ENCODE measurements around the gene IFNL3.
"Not testable (repeated sequence)": the region's sequence is repeated elsewhere in the genome, so short reads cannot be mapped to it uniquely, and the experiment has no call there.

IFNL3 gene

DNA sequence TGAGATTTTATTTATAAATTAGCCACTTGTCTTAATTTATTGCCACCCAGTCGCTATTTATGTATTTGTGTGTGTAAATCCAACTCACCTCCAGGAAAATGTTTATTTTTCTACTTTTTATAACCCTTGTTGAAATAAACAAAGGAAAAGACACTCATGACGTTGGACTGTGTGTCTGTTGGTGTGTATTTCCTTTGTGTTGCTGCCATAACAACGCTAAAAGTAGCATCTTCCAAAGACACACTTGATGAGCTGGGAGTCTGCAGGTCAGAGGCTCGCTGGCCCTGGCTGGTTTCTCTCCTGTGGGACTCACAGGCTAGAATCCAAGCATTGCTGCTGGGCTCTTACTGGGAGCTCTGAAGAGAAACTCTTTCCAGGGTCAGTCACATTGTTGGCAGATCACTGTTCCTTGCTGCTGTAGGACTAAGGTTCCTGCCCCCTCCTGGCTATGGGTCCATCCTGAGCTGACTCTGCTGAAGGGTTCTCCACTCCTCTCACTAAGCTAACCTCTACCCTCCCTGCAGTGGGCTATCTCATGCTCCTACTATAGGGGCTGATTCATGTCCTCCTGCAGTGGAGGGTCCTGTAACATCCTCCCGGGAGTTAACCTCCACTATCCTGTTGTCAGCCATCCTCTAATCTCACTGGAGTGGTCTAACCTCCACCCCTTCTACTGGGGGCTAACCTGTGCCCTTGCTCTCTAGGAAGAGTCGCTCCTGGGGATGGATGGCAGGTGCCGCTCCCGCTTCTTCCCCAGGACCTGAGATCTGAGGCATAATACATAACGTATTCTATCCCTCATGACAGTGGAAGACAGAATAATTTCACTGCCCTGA is 25.4 kb upstream of the IFNL3 start:
- TF ChIP-seq, protein P1, sequence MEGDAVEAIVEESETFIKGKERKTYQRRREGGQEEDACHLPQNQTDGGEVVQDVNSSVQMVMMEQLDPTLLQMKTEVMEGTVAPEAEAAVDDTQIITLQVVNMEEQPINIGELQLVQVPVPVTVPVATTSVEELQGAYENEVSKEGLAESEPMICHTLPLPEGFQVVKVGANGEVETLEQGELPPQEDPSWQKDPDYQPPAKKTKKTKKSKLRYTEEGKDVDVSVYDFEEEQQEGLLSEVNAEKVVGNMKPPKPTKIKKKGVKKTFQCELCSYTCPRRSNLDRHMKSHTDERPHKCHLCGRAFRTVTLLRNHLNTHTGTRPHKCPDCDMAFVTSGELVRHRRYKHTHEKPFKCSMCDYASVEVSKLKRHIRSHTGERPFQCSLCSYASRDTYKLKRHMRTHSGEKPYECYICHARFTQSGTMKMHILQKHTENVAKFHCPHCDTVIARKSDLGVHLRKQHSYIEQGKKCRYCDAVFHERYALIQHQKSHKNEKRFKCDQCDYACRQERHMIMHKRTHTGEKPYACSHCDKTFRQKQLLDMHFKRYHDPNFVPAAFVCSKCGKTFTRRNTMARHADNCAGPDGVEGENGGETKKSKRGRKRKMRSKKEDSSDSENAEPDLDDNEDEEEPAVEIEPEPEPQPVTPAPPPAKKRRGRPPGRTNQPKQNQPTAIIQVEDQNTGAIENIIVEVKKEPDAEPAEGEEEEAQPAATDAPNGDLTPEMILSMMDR (IDR thresholded peaks at IDR 0.05; ENCODE audit: low read depth, low read length, missing control alignments) = no peak
- H3K4me3 ChIP-seq (replicated peaks; ENCODE audit: low read depth, low read length) = no peak overlapping the region
- peak; percentile 11 for DNase-seq (ENCODE audit: extremely low read depth, low read depth)

DNA sequence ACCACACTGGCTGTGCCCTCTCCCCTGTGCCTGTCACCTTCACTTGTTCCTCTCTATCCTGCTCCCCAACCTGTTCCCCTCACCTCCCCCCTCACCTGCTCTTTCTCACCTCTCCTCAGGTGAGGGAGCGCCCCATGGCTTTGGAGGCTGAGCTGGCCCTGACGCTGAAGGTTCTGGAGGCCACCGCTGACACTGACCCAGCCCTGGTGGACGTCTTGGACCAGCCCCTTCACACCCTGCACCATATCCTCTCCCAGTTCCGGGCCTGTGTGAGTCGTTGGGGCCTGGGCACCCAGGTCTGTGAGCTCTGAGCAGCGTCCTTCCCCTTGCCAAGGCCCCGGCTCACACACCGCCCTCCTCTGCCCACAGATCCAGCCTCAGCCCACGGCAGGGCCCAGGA is 24.6 kb upstream of the IFNL3 start:
- not testable (repeated sequence) for H3K4me3 ChIP-seq (replicated peaks; ENCODE audit: low read depth, low read length); DNase-seq (ENCODE audit: extremely low read depth, low read depth)

DNA sequence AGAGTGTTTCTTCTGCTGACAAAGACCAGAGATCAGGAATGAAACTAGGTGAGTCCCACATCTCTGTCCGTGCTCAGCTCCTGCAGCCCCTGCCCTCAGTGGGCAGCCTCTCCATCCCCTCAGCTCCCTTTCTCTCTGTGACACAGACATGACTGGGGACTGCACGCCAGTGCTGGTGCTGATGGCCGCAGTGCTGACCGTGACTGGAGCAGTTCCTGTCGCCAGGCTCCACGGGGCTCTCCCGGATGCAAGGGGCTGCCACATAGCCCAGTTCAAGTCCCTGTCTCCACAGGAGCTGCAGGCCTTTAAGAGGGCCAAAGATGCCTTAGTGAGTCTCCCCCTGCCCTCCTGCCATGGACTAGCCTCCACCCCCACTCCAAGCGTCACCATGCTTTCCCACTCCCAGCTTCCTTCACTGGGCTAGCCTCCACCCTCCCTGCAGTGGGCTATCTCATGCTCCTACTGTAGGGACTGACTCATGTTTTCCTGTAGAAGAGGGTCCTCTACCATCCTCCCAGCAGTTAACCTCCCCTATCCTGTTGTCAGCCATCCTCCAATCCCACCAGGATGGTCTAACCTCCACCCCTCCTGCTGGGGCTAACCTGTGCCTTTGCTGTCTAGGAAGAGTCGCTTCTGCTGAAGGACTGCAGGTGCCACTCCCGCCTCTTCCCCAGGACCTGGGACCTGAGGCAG is 23.9 kb upstream of the IFNL3 start:
- DNase-seq (ENCODE audit: extremely low read depth, low read depth); H3K4me3 ChIP-seq (replicated peaks; ENCODE audit: low read depth, low read length): not testable (repeated sequence)

DNA sequence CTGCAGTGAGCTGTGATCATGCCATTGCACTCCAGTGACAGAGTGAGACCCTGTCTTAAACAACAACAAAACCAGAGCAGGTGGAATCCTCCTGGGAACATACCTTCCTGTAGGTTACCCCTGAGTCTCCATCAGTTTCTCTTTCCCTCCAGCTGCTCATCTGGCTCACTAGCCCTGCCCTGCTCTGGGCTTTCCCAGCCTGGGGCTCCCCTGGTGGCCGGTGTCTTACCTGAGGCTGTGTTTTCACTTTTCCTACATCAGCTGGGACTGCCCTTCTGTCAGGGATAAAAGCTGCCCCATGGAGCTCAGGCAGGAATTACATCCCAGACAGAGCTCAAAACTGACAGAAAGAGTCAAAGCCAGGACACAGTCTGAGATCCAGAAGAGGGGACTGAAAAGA is 23.3 kb upstream of the IFNL3 start, which contains the start of gene IFNL2:
IFNL2 (plus strand) TSS at position 312 of the 400 bp plus-strand sequence. CDS start 173 bp downstream, outside the sequence.
- H3K4me3 ChIP-seq (replicated peaks; ENCODE audit: low read depth, low read length); DNase-seq (ENCODE audit: extremely low read depth, low read depth): not testable (repeated sequence)

DNA sequence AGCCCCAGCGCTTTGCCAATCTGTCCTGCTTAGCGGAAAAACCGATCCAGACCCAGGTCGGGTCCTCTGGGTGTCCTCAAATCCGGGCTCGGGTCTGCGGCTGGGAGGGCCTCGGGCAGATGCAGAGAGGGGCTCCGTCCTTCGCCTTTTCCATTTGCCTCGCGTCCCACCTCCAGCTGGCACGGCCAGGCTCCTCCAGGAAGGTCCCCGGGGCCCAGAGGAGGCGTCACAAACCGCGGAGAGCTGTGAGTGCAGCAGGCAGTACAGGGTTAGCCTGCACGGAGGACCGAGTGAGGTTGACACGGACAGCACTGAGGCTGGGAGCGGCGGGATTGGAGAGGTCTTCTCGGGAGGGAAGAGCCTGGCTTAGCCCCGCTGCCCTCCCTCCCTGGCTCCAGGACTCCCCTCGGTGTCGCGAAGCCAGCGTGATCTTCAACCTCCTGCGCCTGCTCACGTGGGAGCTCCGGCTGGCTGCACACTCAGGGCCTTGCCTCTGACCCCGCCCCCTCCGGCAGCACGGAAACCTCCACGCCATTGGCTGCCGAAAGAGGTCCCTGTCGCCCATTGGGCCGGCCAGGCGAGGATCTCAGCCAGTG is 20.6 kb upstream of the IFNL3 start:
- no peak for DNase-seq (ENCODE audit: extremely low read depth, low read depth)
- H3K4me3 ChIP-seq (replicated peaks; ENCODE audit: low read depth, low read length) = no peak overlapping the region
- TF ChIP-seq, protein P1 (IDR thresholded peaks at IDR 0.05; ENCODE audit: low read depth, low read length, missing control alignments) = no peak

DNA sequence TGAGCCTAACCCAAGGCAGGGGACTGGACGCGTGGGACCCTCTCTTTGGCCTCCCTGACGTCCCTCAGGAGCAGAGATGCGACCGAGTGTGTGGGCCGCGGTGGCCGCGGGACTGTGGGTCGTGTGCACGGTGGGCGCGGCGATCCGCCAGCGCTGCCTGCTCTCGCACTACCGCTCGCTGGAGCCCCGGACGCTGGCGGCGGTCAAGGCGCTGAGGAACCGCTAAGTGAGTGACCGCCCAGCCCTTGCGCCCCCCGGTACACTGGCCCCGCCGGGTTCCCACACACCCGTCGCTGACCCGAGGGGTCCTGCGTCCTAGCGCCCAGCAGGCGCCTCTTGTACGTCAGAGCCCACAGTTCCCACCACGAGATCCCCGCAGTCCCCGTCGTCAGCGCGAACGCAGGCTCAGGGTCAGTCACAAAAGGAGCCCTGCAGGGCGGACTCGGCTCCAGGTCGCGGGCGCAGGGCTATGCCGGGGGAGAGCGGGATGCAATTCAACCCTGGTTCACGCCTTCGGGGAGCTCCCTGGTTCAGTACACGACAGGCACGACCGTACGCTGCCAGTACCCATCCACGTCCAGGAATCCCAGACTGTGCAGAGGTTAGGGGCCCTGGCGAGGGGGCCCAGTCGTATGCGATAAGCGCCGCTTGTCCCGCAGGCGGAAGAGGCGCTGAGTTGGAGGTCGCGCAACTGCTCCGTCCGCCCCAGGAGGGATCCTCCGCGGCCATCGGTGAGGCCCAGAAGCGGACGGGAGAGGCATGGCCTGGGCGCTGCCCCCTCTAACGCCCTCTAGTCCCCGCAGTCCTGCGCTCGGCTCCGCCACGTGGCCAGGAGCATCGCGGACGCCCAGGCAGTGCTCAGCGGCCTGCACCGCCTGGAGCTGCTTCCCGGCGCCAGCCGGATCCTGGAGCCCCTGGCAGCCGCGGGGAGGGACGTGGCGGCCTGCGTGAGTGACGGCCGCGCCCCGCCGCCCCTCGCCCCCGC is 19.8 kb upstream of the IFNL3 start:
- TF ChIP-seq, protein P1 (IDR thresholded peaks at IDR 0.05; ENCODE audit: low read depth, low read length, missing control alignments) = no peak
- DNase-seq (ENCODE audit: extremely low read depth, low read depth) = no peak
- H3K4me3 ChIP-seq (replicated peaks; ENCODE audit: low read depth, low read length) = no peak overlapping the region

DNA sequence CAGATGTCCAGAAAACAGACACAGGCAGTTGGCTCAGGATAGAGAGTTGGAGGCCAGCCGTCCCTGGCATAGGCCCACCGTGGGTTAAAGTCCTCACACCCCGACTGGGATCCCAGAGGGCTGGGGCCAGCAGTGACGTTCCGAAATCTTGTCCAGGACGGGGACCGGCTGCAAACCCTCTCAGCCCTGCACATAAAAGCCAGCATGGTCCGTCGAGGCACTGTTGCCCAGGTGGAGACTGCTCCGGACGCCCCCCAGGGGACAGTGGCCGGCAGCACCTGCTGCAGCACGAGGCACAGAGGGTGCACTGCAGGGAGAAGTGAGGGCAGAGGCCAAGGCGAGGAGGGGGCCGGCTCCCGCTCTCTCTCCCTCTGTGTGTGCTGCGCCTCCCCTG is 19.1 kb upstream of the IFNL3 start:
- TF ChIP-seq, protein P1 (IDR thresholded peaks at IDR 0.05; ENCODE audit: low read depth, low read length, missing control alignments) = no peak
- DNase-seq (ENCODE audit: extremely low read depth, low read depth) = no peak
- H3K4me3 ChIP-seq (replicated peaks; ENCODE audit: low read depth, low read length) = no peak overlapping the region
